Stromal cell of bone marrow (primary cell): ENCODE results near the gene USF1.
"Not testable (repeated sequence)": the region's sequence is repeated elsewhere in the genome, so short reads cannot be mapped to it uniquely, and the experiment has no call there.

Source experiments
- DNase-seq: peaks from one replicate; pipeline ENCODE4 v3.0.0-alpha.2; 2012; ENCODE audit warnings: low read depth

Gene USF1

GRCh38 chr1:161019751-161020495 lies 25.9 kb downstream of the USF1 start:
- no peak for DNase-seq

DNA sequence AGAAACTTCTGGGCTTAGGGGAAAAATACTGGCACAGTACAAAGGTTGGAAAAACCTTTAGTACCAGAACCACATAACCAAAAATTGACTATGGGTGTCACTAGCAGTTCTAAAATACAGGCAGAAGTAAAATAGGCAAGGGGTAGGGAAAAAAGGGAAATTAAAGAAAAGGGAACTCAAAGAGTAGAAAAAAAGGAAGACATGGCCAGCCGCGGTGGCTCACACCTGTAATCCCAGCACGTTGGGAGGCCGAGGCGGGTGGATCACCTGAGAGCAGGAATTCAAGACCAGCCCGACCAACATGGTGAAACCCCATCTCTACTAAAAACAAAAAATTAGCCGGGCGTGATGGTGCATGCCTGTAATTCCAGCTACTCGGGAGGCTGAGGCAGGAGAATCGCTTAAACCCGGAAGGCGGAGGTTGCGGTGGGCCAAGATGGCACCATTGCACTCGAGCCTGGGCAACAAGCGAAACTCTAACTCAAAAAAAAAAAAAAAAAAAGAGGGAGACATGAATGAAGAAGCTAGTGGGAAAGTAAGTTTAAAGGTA lies 26.6 kb downstream of the USF1 start:
- not testable (repeated sequence) for DNase-seq

- DNase-seq, result no peak
Measured at GRCh38 chr1:161018631-161018930, 27.2 kb downstream of the USF1 start.

DNA sequence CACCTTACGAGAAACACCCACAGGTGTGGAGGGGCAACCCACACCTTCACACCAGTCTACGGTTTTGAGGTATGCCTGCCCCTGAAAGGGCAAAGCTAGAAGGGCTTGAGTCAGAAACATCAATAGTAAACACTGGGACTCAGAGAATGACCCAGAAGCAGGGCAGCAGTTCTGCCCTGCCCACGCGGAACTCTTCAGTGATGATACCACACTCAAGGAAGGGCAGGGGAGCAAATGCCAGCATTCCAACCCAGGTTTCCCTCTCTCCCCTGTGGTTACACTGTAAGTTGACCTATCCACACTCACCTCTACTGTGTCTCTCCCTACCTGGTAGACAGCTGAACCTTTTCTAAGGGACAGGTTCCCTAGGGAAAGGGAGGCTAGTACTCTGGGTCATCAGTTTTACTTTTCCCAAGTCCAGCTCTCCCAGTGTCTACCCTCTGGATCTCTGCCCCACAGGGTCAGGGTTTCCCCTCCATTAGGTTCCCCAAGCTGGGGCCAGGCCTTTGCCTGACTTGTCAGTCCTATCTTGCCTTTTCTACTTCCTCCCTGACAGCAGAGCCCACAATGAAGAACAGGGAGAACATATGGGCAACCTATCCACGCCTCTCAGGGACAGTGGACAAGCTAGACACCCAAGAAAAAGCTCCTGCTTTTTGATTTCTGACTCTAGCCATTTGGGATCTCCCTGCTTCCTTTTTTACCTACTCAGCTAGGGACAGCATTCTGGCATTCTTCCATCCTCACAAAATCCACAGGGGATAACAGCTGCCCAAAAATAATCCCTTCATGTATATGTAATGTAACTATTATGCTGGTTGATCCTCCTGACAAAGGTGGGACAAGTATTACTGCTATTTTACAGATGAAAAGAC lies 27.8 kb downstream of the USF1 start:
- no peak for DNase-seq

- DNase-seq, result not testable (repeated sequence)
Measured at GRCh38 chr1:161017181-161017580, 28.6 kb downstream of the USF1 start.

- not testable (repeated sequence) for DNase-seq
Measured at GRCh38 chr1:161016683-161017082, 29.1 kb downstream of the USF1 start.

- peak; percentile 31 for DNase-seq
Measured at GRCh38 chr1:161013488-161014230, 32.1 kb downstream of the USF1 start.

- DNase-seq, result no peak
Measured at GRCh38 chr1:161013131-161013487, 32.7 kb downstream of the USF1 start.

DNA sequence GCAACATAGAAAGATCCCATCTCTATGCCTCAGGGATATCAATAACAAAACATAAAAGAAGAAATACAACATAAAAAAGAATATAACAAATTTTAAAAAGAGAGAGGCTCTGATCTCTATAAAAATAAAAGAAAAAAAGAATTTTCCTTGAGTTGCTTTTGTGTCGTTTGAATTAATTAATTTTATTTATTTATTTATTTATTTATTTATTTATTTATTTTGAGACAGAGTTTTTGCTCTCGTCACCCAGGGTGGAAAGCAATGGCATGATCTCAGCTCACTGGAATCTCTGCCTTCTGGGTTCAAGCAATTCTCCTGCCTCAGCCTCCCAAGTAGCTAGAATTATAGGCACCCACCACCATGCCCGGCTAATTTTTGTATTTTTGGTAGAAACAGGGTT lies 33.4 kb downstream of the USF1 start:
- no peak for DNase-seq

DNA sequence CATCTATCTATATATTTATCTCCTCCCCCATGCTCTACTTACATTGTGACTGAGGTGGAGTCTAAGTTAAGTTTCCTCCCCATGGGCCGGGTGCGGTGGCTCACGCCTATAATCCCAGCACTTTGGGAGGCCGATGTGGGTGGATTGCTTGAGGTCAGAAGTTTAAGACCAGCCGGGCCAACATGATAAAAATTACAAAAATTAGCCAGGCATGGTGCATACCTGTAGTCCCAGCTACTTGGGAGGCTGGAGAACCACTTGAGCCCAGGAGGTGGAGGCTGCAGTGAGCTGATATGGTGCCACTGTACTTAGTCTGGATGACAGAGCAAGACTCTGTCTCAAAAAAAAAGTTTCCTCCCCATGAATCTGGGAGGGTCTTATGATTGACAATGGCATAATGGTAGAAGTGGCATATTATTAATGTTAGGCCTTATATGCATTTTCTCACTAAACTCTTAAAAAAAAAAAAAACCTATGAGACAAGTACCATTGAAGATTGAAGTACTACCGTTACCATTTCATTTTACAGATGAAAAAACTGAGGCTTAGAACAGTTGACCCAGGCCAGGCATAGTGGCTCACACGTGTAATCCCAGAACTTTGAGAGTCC lies 36.1 kb downstream of the USF1 start:
- no peak for DNase-seq

GRCh38 chr1:161008869-161009510 lies 36.8 kb downstream of the USF1 start:
- no peak for DNase-seq

DNA sequence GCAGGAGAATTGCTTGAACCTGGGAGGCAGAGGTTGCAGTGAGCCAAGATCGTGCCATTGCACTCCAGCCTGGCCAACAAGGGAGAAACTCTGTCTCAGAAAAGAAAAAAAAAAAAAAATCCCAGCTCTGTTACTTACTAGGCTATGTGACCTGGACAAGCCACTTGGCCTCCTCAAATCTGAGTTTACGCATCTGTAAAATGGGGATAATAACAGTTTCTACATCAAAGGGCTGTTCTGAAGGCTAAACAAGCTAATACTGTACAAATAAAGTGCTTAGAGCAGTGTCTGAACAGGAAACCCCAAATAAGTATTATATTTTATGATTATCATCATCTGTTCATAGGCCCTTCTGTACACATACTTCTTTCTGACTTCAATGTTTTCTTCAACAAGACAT lies 38.4 kb downstream of the USF1 start:
- DNase-seq, result no peak

DNA sequence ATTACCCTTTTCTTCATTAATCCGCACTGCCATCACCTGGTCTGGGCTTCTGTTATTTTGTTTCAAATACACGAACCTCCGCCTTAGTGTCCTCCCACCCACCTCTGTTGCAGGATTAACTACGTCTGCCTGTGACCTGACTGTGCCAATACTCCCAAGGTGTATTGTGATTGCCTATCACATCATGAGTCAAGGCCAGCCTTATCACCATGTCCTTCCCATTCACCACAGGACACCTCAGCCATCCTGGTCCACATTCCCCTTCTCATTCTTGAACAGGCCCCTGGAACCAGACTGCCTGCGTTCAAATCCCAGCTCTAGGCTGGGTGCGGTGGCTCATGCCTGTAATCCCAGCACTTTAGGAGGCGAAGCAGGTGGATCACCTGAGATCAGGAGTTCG lies 39.2 kb downstream of the USF1 start:
- DNase-seq, result no peak

GRCh38 chr1:161001525-161001924 lies 44.3 kb downstream of the USF1 start:
- DNase-seq, result no peak

- no peak for DNase-seq
Measured at GRCh38 chr1:161000736-161001480, 44.9 kb downstream of the USF1 start.

DNA sequence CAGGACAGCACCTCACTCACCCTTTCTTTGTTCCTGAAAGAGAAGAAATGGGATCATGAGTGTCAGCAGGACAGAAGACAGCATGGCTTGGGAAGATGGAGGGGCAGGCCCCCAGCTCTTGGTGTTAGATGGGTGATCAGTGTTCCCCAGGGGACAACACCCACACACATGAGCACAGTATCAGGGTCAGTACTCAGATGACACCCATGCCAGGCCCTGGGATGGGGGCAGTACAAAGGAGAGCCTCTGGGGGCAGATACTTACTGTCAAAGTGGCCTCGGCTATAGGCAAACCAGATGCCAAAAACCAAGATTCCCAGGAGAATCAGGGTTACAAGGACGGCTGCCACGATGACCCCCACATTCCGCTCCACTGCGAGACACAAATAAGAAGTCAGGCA lies 46.4 kb downstream of the USF1 start:
- DNase-seq, result no peak

GRCh38 chr1:160997323-160998038 lies 48.3 kb downstream of the USF1 start:
- DNase-seq, result no peak

- no peak for DNase-seq
Measured at GRCh38 chr1:160996178-160996577, 49.6 kb downstream of the USF1 start.

GRCh38 chr1:160993544-160994193 lies 52.1 kb downstream of the USF1 start:
- DNase-seq, result peak; percentile 62

DNA sequence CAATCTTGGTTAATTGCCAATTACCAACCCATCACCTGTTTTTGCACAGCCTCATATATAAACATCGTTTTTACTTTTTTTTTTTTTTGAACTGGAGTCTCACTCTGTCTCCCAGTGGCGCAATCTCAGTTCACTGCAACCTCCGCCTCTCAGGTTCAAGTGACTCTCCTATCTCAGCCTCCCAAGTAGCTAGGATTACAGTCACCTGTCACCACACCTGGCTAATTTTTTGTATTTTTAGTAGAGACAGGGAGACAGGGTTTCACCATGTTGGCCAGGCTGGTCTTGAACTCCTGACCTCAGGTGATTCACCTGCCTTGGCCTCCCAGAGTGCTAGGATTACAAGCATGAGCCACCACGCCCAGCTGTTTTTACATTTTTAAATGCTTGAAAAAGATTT lies 53.7 kb downstream of the USF1 start:
- not testable (repeated sequence) for DNase-seq
